Measurements from ENCODE around the gene CCBE1. TPM values are rescaled to one million over a fixed set of nuclear protein-coding genes. Genes with fewer than 3 reads are reported as not detected.
"Not testable (repeated sequence)": the region's sequence is repeated elsewhere in the genome, so short reads cannot be mapped to it uniquely, and the experiment has no call there.

The CCBE1 gene
- polyA plus RNA-seq (ENCODE audit: insufficient read length in 10 of 10) = 10 to 100 TPM in 1 of 10 donors, 1 to 10 TPM in 9; 3.2 to 10.7 (median 4.1) TPM
- long read RNA-seq, donor 1 = 0 reads
- long read RNA-seq, donor 2 = 0 reads
- long read RNA-seq, donor 3 = 0 reads
- long read RNA-seq, donor 4 = 0 reads
- long read RNA-seq, donor 5, partial matches to known transcripts = 0 of 1 reads
- long read RNA-seq, donor 5, other reads (novel, unspliced or antisense) = 0 of 1 reads
- long read RNA-seq, donor 6, full-length matches to known transcripts = 1 of 1 reads
- long read RNA-seq, donor 6, partial matches to known transcripts = 0 of 1 reads
- long read RNA-seq, donor 6, other reads (novel, unspliced or antisense) = 0 of 1 reads
- long read RNA-seq, donor 7 = 0 reads
- long read RNA-seq, donor 8 = 0 reads
- long read RNA-seq, donor 9 = 0 reads

DNA sequence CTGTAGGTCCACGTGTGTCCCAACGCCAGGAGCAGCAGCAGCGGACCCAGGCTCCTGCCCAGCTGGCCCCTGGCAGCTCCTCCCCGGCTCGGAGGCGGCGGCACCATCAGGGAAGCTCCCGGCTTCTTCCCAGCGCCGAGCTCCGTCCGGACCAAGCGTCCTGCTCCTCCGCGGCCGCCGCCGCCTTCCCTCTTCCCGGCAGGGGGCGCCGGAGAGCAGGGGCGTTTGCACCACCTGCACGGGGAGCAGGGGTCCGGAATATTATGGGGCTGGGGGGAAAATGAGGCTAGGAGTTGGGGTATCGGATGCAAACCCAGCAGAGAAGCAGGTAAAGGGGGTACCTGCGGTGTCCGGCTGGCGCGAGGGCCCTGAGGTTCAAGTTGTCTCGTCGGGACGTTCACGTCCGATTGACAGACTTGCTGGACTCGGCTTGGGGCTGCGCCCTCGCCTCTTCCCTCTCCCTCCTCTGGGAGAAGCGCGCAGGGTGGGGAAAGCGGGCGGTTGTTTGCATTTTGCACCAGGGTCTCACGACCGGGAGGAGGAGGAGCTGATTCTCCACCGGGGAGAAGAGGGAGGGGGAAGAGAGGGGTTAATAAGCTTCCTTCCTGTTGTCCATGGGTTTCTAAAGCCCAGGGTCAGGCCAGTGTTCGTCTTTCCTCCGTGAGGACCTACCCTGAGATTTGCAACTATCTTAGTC lies at the start of gene CCBE1:
Gene CCBE1 (minus strand): TSS at position 188 of the 697 bp plus-strand sequence.
- DNase-seq = peak in 2 of 3 donors; percentile 74 to 89

DNA sequence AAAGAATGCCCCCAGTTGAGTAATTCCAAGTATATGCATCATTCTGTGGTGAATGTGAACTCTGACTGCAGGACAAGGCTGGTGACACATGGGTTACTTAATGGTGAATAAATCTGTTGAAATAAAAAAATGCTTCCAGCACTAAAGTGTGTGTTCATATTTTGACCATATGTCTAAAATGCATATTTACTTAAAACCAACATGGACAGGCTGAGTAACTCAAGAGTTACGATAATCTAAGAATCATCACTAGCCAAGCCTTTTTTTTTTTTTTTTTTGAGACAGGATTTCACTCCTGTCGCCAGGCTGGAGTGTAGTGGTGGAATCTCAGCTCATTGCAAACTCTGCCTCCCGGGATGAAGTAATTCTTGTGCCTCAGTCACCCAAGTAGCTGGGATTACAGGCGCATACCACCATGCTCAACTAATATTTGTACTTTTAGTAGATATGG lies 47.1 kb upstream of the CCBE1 start:
- peak in 1 of 3 donors; percentile 95 for DNase-seq

DNA sequence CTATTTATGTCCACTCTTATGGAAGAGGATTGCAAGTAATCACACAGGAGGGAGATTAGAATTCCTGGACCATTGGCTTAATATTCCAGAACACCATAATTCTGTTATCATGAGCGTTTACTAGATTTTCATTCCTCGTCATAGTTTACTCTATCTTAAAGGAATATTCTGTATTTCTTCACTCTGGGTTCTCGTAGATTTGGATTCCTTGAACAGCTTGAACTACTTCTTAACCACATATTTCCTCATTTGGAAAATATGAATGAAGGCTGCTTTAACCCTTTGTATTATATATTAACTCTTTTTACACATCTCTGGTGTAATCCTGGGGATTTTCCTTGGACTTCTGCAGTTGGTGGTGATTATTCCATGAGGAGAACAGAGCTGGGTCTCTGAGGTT lies 46.3 kb upstream of the CCBE1 start:
- DNase-seq = no peak

DNA sequence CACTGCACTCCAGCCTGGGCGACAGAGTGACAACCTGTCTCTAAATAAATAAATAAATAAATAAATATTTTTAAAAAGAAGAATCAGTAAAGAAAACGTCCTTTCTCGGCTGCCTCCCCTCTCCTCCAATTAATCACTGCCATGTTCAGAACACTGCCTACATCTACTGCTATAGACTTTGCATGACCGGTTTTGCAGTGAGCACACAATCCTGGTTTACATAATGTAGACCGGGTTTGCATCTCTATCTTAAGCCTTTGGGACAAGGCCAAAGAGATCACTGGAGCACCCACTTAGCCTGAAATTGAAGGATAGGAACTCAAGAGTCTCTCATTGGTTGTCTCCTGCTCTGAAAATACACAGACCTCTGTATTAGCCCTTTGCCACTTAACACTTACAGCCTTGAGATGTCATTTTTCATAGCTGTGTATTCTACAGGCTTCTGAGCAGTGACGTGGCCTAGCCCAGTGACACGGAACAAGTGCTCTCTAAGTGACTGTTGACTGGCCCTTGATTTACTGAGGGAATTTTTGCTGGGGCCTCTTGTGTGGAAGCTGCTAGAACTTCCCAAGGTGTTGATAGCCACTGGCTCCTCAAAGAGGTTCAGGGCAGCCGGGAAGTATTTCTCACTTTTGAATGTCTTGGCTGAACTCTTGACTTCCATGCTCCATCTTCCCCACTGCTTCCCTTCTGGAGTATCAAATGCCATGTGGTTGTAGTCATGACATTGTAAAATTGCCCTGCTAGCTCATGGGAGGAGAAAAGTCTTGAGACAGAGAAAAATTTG lies 45.3 kb upstream of the CCBE1 start:
- DNase-seq = peak in 1 of 3 donors; percentile 90

- no peak for DNase-seq
These were observed 42.9 kb upstream of the CCBE1 start for GRCh38 chr18:59740141-59740540.

DNA sequence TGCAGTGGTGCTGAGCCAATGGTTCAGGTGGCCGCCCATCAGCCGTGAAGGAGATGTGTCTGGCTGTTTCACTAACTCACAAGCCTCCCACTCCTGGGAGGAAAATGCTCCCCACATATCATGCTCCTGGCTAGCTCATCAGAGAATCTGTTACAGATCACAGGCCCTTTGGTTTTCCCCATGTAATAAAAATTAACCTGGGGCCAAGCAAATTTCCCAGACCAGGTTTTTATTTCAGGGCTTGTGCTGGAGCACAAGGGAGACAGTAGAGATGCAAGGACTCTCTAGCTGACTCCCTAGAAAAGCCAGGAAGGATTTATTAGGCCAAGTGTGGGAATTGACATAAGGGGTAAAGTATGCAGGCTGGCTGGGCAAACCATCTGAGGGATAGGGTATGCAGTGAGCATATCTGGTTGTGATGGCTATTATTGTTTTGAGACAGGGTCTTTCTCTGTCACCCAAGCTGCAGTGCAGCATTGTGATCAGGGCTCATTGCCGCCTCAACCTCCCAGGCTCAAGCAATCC lies 40.6 kb upstream of the CCBE1 start:
- DNase-seq = no peak

DNA sequence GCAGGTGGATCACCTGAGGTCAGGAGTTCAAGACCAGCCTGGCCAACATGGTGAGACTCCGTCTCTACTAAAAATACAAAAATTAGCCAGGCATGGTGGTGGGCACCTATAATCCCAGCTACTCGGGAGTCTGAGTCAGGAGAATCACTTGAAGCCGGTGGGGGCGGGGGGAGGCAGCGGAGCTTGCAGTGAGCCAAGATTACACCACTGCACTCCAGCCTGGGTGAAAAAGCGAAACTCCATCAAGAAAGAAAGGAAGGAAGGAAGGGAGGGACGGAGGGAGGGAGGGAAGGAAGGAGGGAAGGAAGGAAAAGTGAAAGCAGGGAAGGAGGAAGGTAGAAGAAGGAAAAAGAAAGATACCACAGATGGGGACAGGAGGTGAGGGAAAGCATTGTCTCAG lies 40.1 kb upstream of the CCBE1 start:
- DNase-seq = not testable (repeated sequence)

DNA sequence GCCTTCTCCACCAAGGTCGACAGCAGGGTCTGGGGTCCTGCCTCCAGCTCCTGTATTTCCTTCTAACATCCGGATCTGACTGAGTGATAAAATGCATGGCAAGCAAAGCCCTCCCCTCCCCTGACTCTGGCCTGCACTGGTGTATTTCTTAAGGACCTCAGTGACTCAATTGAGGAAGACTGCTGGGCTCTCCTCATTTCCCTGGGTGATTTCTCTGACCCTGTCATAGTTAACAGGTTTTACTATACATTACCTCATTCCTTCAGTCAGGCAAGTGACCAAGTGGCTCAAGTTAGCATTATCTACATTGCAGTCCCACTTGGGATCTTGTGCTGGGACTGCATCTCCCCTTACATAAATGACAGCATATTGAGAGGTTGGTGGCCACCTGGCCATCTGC lies 38.8 kb upstream of the CCBE1 start:
- DNase-seq = peak in 1 of 3 donors; percentile 9

DNA sequence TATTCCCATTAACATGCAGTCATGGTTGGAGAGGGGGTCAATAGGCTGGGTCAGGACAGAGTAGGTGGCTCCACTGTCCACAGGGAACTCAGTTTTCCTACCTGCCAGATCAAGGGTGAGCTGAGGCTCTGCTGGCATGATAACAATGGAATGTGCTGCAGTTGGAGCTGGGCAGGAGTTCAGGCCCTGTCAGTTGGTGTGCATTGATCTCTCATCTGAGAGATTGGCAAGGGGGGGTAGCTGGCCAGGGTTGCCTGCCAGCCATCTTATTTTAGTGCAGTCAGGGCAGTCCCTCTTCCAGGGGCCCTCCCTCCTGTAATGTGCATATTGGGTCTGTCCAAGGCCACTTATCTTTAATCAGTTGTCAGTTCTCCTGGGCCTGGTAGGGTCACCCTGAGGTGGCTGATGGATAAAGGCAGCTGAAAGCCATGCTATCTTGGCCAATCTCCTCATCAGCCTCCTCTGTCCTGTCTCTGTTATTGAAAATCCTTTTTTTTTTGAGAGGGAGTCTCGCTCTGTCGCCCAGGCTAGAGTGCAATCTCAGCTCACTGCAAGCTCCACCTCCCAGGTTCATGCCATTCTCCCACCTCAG lies 38.1 kb upstream of the CCBE1 start:
- DNase-seq = no peak

- no peak for DNase-seq
These were observed 36.2 kb upstream of the CCBE1 start for GRCh38 chr18:59733421-59733820.

GRCh38 chr18:59730896-59731295 lies 33.7 kb upstream of the CCBE1 start:
- DNase-seq = no peak

DNA sequence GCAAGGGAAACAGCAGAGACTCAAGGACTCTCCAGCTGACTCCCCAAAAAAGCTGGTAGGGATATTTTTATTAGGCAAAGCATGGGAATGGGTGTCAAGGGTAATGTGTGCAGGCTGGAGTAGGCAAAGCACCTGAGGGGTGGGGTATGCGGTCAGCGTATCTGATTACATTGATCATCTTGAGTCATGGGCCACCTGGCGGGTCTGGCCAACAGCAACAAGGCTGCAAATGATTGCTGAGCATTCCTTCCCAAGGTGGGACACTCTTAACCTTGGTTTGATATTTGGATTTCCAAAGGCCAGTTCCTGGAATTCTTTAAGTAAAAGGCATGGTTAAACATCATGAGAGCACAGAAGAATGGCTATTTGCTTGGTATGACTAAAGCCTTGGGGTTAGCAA lies 32.6 kb upstream of the CCBE1 start:
- no peak for DNase-seq

DNA sequence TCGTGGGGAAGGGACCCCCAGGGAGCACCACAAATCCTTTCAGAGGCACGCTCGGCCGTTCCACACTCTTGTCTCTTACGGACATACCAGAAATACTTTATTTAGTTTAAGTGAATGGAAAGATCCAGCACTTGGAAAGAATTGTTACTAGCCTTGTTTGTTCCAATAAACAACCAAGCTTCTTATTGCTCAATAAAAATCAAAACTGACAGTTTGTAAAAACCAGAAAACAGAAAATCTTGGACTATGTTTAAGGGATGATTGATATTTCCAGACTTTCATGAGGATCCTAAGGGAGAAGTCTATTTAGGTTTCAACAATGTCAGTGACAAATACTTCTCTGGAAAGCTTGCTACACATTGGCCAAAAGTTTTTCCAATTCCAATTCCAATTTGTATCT lies 31.6 kb upstream of the CCBE1 start:
- DNase-seq = peak; percentile 51 to 74 (median 69)

- no peak for DNase-seq
These were observed 27.9 kb upstream of the CCBE1 start for GRCh38 chr18:59725142-59725541.

DNA sequence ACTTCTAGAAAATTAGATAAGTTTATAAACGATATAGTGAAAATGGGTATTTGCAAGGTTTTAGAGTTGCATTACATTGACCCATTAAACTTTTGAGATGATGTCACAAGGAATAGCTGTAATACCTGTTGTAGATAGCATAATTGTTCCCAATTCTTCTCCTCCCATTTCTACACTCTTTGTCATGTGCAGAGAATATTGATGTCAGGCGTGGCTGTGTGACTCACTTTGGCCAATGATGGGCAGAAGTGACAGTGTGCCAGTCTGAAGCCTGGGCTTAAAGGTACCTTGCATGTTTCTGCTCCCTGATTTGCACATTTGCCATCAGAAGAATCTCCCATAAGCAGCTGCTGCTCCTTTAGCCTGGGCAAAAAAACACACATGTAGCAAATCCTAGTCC lies 26.9 kb upstream of the CCBE1 start:
- DNase-seq = no peak

- no peak for DNase-seq
These were observed 24.7 kb upstream of the CCBE1 start for GRCh38 chr18:59721931-59722330.

DNA sequence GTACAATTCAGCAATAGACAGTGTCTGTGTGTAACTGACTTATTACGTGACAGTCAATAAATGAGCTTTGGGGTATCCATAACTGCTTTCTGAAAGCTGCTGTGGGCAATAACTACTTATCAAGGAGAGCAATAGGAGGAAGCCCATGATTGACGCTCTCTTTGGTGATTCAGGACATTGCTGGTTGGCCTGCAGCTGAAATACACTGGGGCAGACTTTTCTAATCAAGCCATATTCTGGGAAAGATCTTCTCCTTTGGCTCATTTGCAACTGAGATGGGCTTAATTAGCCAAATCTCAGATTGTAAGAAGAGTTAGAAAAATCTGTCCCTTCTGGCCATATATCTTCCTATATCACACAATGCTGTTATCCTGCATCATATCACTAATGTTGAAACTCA lies 24.0 kb upstream of the CCBE1 start:
- no peak for DNase-seq

DNA sequence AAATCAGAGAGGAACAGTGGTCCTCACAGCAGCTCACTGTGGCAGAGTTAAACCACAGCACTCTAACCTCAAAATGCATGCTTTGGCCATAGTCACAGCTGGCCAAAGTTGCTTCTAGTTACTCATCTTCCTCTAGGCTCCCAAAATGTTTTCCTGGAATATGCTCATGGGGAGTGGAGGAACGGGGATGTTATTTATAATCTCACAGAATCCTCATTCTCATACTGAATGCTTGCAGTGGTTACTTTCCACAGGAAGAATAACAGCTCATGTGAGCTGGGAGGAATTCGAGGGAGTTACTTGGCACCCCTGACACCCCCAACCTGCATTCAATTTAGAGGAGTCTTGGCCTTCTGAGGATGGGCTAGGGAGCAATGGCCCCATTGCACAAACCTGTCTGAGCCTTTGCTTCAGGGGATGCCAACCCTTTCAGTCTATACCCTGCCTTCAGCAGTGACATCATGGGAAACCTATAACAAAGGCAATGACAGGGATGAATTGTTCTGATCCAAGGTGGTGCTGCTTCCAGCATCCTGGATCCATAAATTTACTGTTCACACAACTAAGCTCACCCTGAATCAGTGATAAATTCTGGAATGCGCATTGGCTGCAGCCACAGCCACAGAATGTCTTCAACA lies 22.4 kb upstream of the CCBE1 start:
- DNase-seq = peak; percentile 62 to 90 (median 81)

GRCh38 chr18:59718464-59719157 lies 21.4 kb upstream of the CCBE1 start:
- DNase-seq = peak in 1 of 3 donors; percentile 57

GRCh38 chr18:59718108-59718463 lies 20.9 kb upstream of the CCBE1 start:
- DNase-seq = peak in 1 of 3 donors; percentile 91

- no peak for DNase-seq
These were observed 20.1 kb upstream of the CCBE1 start for GRCh38 chr18:59717291-59717690.
